ENCODE results near the gene TUBGCP2.

DNA sequence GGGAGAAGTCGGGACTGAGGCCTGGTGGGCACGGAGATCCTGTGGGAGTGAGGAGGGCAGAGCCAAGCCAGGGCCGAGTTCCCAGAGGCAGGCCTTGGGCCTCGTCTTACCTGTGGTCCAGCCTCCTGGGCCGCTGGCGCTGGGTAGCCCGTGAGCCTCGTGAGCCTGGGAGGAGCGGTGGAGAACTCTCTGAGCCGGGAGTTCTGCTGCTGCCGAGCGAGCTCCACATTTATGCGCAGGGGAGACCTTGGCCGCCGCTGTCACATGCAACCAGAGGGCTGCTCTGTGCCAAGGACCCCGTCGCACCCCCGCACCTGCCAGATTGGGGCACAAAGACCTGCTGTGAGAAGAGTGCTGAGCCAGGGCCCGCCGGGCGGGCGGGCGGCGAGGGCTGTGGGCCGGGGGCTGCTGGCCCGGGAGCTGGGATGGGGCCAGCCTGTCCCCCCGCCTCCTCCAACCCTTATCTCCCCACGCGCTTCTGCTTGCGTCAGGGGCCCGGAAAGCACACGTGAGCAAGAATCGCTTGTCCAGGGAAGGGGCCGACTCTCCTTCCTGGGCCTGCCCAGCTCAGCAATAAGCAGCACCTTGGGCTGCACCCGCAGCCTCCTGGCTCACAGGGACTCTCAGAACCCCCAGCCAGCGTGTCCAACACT, 60.9 kb downstream of the TUBGCP2 start:
- TF ChIP-seq, protein P1, sequence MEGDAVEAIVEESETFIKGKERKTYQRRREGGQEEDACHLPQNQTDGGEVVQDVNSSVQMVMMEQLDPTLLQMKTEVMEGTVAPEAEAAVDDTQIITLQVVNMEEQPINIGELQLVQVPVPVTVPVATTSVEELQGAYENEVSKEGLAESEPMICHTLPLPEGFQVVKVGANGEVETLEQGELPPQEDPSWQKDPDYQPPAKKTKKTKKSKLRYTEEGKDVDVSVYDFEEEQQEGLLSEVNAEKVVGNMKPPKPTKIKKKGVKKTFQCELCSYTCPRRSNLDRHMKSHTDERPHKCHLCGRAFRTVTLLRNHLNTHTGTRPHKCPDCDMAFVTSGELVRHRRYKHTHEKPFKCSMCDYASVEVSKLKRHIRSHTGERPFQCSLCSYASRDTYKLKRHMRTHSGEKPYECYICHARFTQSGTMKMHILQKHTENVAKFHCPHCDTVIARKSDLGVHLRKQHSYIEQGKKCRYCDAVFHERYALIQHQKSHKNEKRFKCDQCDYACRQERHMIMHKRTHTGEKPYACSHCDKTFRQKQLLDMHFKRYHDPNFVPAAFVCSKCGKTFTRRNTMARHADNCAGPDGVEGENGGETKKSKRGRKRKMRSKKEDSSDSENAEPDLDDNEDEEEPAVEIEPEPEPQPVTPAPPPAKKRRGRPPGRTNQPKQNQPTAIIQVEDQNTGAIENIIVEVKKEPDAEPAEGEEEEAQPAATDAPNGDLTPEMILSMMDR (IDR thresholded peaks at IDR 0.05), result no peak
- TF ChIP-seq EP300 (IDR thresholded peaks at IDR 0.05), result no peak

Measured in suprapubic skin (tissue), 3 donors.